Measurements from ENCODE around the gene FAF1. TPM values are rescaled to one million over a fixed set of nuclear protein-coding genes. Genes with fewer than 3 reads are reported as not detected.

The FAF1 gene
- total RNA-seq, 4 donors from 2014 or later = 23.8 to 64.6 (median 43.9) TPM

DNA sequence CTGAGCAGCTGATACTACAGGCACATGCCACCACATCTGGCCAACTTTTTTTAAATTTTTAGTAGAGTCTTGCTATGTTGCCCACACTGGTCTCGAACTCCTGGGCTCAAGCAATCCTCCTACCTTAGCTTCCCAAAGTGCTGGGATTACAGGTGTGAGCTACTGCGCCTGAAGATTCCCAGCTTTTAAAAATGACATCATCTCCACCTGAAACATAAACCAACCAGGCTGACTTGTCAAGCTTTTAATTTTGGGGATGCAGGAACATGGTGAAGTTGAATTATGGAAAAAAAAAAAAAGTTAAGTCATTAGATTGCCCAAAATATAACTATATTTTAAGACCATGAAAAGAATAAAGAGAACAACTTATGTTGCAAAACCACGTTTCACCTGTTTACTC lies 350.6 kb downstream of the FAF1 start:
- intact Hi-C loops (cut with DNase I) = loop anchor here (5.0 kb wide), 1 partner anchor 237 kb away; no protein-coding TSS in a partner anchor
- Histone ChIP-seq H3K4me1 (peaks cover 0 to 37% (median under 1%) of the 10 kb centered on the region in 3 donors), H3K9me3 (no peaks in the 10 kb centered on the region), H3K27me3 (no peaks in the 10 kb centered on the region), H3K27ac (no peak overlapping the region), H3K36me3 (no peaks in the 10 kb centered on the region), H3K4me3 (no peak overlapping the region)
- TF ChIP-seq, protein P1, sequence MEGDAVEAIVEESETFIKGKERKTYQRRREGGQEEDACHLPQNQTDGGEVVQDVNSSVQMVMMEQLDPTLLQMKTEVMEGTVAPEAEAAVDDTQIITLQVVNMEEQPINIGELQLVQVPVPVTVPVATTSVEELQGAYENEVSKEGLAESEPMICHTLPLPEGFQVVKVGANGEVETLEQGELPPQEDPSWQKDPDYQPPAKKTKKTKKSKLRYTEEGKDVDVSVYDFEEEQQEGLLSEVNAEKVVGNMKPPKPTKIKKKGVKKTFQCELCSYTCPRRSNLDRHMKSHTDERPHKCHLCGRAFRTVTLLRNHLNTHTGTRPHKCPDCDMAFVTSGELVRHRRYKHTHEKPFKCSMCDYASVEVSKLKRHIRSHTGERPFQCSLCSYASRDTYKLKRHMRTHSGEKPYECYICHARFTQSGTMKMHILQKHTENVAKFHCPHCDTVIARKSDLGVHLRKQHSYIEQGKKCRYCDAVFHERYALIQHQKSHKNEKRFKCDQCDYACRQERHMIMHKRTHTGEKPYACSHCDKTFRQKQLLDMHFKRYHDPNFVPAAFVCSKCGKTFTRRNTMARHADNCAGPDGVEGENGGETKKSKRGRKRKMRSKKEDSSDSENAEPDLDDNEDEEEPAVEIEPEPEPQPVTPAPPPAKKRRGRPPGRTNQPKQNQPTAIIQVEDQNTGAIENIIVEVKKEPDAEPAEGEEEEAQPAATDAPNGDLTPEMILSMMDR (IDR thresholded peaks at IDR 0.05) = no peak
- no peak for TF ChIP-seq POLR2A (IDR thresholded peaks at IDR 0.05)
- WGBS, 2 donors = 98 to 99% methylated on average over 3 of the region's 3 CpGs
- DNase-seq = no peak

DNA sequence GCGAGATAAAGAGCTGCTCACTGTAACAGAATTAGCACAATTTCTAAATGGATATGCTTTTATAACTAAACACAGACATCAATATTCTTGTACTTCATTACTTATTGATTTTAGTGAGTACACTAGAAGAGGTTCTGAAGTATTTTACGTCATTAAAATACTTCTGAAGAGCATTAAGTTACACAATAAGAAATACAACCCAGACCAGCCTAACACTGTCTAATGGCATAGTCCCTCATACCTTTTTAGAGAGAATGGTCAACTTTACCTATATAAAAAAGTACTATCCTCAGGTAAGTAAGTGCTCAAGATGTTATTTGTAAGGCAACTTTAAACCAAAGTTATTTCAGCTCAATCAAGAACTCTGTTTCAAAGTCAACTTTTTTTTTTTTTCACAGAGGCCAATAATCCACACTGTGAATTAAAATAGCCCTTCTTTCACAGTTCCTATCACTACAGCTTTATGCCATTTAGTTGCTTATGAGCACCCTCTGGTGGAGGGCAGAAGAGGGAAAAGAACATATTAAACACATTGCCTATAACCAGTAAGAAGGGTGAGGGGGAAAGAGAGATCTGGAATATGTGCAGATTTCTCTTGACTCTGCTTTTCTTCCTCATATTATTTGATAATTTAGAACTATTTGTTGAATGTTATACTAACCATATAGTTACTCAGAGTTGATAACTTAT lies 354.7 kb downstream of the FAF1 start:
- Histone ChIP-seq H3K4me3 (no peak overlapping the region), H3K36me3 (no peaks in the 10 kb centered on the region), H3K9me3 (no peaks in the 10 kb centered on the region), H3K4me1 (peaks cover 0 to 46% (median 4%) of the 10 kb centered on the region in 3 donors), H3K27ac (peak overlapping the region in 1 of 4 donors; percentile 16), H3K27me3 (no peaks in the 10 kb centered on the region)
- DNase-seq = no peak
- no peak for TF ChIP-seq POLR2A (IDR thresholded peaks at IDR 0.05)
- TF ChIP-seq, protein P1 (IDR thresholded peaks at IDR 0.05) = peak in 5 of 6 experiments; percentile 28 to 73 (median 51)
- intact Hi-C loops (cut with DNase I) = loop anchor here (5.0 kb wide), 1 partner anchor 233 kb away; no protein-coding TSS in a partner anchor
- WGBS, 2 donors = 65 to 83% methylated on average over 2 of the region's 2 CpGs

DNA sequence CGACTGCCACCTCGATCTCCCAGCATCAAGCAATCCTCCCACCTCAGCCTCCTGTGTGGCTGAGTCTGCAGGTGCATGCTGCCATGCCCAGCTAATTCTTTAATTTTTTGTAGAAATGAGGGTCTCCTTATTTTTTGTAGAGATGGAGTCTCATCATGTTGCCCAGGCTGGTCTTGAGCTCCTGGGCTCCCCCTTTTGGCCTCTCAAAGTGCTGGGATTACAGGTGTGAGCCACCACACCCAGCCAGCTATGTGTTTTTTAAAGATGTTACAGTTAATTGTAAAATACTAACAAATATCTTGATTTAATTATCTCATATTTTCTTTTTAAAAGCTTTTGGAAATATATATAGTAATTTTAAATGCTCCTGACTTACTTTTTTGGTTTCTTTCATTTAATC lies 355.5 kb downstream of the FAF1 start:
- peaks cover 0 to 40% (median 4%) of the 10 kb centered on the region in 3 donors for H3K4me1 ChIP-seq
- peak overlapping the region in 3 of 4 donors; percentile 77 to 81 (median 77) for H3K27ac ChIP-seq
- intact Hi-C loops (cut with DNase I) = no loop called here
- no peaks in the 10 kb centered on the region for H3K9me3 ChIP-seq
- no peak overlapping the region for H3K4me3 ChIP-seq
- 90 to 92% methylated on average over 2 of the region's 2 CpGs for WGBS, 2 donors
- no peak for DNase-seq
- no peaks in the 10 kb centered on the region for H3K36me3 ChIP-seq
- no peak for TF ChIP-seq POLR2A (IDR thresholded peaks at IDR 0.05)
- TF ChIP-seq, protein P1 (IDR thresholded peaks at IDR 0.05) = no peak
- H3K27me3 ChIP-seq = no peaks in the 10 kb centered on the region

DNA sequence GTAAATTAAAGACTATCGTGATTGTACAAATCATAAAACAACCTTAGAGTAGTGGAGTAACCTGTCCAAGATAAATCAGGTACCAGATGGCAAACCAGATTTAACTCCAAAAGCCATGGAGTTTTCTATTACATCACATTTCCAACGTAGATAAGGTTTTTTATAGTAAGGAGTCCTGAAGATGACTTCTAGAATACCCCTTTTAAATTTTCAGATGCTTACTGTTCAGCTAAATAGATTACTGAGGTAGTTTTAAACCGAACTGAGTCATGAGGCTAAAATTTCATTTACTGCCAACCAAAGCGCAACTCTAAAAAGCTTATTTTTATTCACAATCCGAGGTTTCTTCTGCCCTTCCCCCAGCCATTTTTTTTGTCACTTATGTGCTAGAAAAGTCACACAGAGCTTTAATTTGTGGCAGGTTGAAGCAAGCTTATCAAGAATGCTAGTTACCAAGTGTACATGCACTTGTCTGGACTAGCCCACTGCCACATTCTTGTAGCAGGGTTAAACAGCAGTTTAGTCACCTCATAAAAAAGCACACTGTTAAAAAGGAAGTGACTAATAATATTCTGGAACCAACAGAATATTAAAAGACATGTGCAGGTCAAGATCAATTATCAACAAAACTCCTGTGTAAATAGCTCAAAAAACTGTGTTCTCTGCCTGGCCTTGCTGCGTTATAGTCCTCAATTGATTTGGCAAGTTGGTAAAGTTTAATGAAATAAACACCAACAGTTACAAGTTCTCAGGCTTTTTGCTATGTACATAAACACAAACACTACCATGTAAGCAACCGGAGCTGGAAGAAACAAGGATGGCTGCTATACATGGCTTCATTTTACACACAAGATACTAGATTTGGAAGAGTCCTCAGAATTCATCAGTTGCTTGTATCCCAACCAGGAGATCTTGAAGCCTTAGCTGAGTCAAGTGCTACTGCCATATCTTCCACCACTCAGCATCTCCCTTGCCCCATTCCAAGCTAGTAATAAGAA lies 356.5 kb downstream of the FAF1 start:
- Histone ChIP-seq H3K4me3 (peak overlapping the region in 1 of 4 donors; percentile 8), H3K36me3 (no peaks in the 10 kb centered on the region), H3K27ac (peak overlapping the region; percentile 19 to 81 (median 77)), H3K9me3 (no peaks in the 10 kb centered on the region), H3K27me3 (no peaks in the 10 kb centered on the region), H3K4me1 (peaks cover 0 to 40% (median 4%) of the 10 kb centered on the region in 3 donors)
- no peak for DNase-seq
- 37 to 52% methylated on average over 7 of the region's 7 CpGs for WGBS, 2 donors
- intact Hi-C loops (cut with DNase I) = no loop called here
- no peak for TF ChIP-seq POLR2A (IDR thresholded peaks at IDR 0.05)
- TF ChIP-seq, protein P1 (IDR thresholded peaks at IDR 0.05) = no peak

All from esophagus squamous epithelium (tissue), 5 donors.